Measurements from ENCODE around the gene HDAC4. TPM values are rescaled to one million over a fixed set of nuclear protein-coding genes. Genes with fewer than 3 reads are reported as not detected.

HDAC4 gene
- total and polyA plus RNA-seq, 5 donors = 7.8 to 29.1 (median 22.5) TPM

DNA sequence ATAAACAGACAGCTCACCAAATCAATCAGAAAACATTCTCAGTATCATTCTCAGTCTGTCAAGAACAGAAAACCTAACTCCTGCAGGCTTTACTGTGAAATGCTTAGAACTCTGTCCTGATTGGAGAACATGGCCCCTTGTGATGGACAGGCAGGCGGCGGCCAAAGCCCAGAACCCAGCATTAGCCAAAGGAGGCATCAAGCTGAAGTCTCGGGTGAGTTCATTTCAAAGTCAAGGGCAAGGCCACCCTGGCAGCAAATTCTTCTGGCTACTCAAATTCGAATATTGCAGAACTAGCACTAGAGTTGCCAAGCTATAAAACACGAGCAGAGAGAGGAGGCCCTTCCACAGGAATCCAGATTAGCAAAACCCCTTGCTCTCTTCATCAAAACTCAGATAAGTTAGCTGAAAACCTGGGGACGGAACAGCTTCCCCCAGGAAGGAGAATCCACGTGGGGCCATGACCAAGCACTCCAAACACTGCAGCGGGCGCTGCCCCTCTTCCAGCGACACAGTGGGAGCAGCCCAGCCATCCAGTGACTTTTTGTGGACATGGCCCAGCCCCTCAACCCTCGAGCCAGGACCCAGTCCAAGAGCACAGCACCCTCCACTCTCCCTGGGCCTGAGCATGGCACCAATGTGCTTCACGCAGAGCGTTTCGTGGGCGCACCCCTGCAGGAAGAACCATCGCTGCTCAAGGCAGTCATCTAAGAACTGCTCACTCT, 98.6 kb downstream of the HDAC4 start:
- Histone ChIP-seq H3K27ac (ENCODE audit: low read length) (no peak overlapping the region), H3K27me3 (ENCODE audit: control insufficient read depth, insufficient read depth) (no peaks in the 10 kb centered on the region), H3K9me3 (ENCODE audit: control insufficient read depth, low read length) (no peaks in the 10 kb centered on the region), H3K4me3 (ENCODE audit: low read length) (no peak overlapping the region), H3K4me1 (ENCODE audit: control insufficient read depth, insufficient read depth, low read length) (peaks cover 3% of the 10 kb centered on the region)
- no peak for ATAC-seq
- no peak for DNase-seq
- 78% methylated on average over 16 of the region's 16 CpGs for WGBS
- intact Hi-C loops (cut with DNase I) = no loop called here

DNA sequence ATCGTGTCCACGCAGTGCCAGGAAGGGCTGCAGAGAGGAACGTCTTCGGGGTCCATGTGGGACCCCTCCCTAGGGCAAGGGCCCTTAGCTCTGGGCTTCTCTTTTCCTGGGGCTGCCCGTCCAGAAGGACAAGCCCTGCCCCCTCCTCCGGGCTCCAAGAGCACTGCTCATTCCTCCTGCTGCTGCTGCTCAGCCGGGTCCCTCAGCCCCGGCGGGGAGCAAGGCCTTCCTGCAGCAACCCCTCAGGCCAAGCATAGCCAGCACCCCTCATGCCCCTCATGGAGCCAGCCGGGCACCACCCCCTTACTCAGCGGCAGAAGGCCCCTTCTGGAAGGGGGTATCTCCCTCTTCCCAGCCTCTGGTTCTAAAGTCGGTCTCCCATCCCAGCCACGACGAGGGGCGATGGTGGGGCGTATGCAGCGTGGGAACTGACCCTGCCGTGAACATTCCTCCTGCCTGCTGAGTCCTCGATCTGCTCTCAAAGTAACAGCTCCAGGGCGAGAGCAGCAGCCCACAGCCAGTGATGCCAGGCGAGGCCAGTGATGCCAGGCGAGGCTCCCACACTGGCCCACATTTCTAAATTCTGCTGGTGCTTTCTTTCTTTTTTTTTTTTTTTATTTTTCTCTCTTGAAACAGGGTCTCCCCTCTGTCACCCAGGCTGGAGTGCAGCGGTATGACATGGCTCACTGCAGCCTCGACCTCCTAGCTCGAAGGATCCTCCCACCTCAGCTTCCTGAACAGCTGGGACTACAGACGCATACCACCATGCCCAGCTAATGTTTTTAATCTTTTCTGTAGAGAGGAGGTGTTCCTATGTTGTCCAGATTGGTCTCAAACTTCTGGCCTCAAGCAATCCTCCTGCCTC, 99.7 kb downstream of the HDAC4 start:
- Histone ChIP-seq H3K27me3 (ENCODE audit: control insufficient read depth, insufficient read depth) (no peaks in the 10 kb centered on the region), H3K9me3 (ENCODE audit: control insufficient read depth, low read length) (no peaks in the 10 kb centered on the region), H3K4me3 (ENCODE audit: low read length) (no peak overlapping the region), H3K27ac (ENCODE audit: low read length) (no peak overlapping the region), H3K4me1 (ENCODE audit: control insufficient read depth, insufficient read depth, low read length) (peaks cover 7% of the 10 kb centered on the region)
- WGBS = 79% methylated on average over 26 of the region's 26 CpGs
- intact Hi-C loops (cut with DNase I) = no loop called here
- DNase-seq = peak in 2 of 3 donors; percentile 5 to 40
- ATAC-seq = no peak

DNA sequence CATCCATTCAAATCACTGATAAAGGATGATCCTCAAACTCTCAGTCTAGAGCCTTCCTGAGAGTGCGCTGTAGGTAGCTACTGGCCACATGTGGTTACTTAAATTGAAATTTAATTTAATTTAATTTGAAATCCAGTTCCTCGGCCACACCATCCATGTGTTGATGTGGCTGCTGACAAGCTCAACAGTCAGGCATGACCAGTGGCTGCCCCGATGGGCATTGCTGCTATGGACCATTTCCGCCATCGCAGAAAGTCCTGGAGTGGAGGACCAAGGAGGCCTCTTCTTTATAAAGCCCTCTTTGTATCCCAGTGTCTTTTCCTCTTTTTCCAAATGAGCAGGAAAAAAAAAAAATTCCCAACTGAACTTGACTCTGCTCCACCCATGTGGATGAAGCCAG, 100.6 kb downstream of the HDAC4 start:
- Histone ChIP-seq H3K27me3 (ENCODE audit: control insufficient read depth, insufficient read depth) (no peaks in the 10 kb centered on the region), H3K4me3 (ENCODE audit: low read length) (no peak overlapping the region), H3K27ac (ENCODE audit: low read length) (no peak overlapping the region), H3K4me1 (ENCODE audit: control insufficient read depth, insufficient read depth, low read length) (peaks cover 12% of the 10 kb centered on the region), H3K9me3 (ENCODE audit: control insufficient read depth, low read length) (no peaks in the 10 kb centered on the region)
- intact Hi-C loops (cut with DNase I) = no loop called here
- ATAC-seq = no peak
- 89% methylated on average over 5 of the region's 5 CpGs for WGBS
- DNase-seq = no peak

DNA sequence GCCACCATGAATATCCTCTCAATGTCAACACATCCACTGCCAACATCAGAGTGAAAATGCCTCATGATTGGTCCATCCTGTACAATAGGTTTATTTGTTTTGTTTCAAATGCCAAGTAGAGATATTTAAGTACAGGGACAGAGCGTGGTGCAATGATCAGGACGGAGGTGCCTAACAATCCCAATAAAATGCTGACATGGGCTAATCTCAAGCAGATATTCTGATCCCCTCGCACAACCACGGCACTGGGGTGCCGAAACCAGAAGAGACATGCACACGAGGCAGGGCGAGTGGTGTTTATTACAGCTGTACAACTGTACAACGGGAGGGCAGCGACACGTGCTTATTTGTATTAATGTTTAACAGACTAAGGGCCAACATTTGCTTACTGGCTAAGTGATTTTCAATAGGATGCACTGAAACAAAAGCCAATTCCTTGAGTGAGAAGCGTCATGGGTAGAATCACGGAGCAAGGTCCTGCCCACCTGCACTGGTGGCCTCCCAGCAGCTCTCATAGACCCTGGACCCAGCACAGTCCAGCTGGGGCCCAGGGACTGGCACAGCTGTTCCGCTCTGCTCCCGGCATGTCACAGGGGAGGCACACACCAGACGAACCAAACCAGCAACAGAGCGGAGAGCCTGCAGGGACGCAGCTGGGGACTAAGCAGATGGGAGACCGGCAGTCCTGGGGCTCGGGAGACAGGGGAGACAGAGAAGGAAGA, 101.4 kb downstream of the HDAC4 start:
- DNase-seq (peak in 1 of 3 donors; percentile 25), ATAC-seq (no peak)
- intact Hi-C loops (cut with DNase I) = loop anchor here in 1 of 4 donors (10.0 kb wide), 1 partner anchor 75 kb away; no protein-coding TSS in a partner anchor
- 95% methylated on average over 19 of the region's 19 CpGs for WGBS
- no peak overlapping the region for H3K4me3 ChIP-seq (ENCODE audit: low read length)
- H3K27ac ChIP-seq (ENCODE audit: low read length) = no peak overlapping the region
- peaks cover 16% of the 10 kb centered on the region for H3K4me1 ChIP-seq (ENCODE audit: control insufficient read depth, insufficient read depth, low read length)
- no peaks in the 10 kb centered on the region for H3K27me3 ChIP-seq (ENCODE audit: control insufficient read depth, insufficient read depth)
- no peaks in the 10 kb centered on the region for H3K9me3 ChIP-seq (ENCODE audit: control insufficient read depth, low read length)

DNA sequence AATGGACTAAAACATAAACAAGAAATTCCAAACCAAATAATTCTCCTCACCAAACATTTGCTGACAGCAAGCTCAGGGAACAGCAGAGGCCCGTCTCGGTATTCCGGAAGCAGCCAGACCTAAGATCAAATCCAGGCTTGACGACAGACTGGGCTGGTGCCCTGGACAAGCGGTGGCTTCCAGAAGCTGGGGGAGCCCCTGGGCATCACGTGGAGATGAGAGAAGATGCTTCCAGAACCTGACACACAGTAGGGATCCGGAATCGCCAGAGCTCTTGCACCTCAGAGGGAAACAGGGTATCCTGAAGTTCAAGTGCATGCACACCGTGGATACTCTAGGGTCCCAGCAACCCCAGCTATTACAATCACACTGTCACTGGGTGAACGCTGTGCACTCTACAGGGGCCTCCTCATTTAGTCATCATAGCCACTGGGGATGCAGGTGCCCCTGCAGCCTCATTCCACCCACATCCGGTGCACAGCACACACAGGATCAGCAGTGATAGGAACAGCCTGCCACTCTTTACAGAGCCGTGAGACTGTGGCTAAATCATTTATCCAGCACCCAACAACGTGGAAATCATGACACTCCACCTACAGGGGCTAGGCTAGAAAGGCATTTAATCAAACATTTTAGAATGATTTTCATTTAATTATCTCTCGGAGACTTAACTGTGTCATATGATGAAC, 102.6 kb downstream of the HDAC4 start:
- Histone ChIP-seq H3K27ac (ENCODE audit: low read length) (no peak overlapping the region), H3K9me3 (ENCODE audit: control insufficient read depth, low read length) (no peaks in the 10 kb centered on the region), H3K27me3 (ENCODE audit: control insufficient read depth, insufficient read depth) (no peaks in the 10 kb centered on the region), H3K4me1 (ENCODE audit: control insufficient read depth, insufficient read depth, low read length) (peaks cover 24% of the 10 kb centered on the region), H3K4me3 (ENCODE audit: low read length) (no peak overlapping the region)
- intact Hi-C loops (cut with DNase I) = loop anchor here in 1 of 4 donors (10.0 kb wide), 1 partner anchor 73 kb away; no protein-coding TSS in a partner anchor
- no peak for ATAC-seq
- WGBS = 81% methylated on average over 14 of the region's 14 CpGs
- DNase-seq = peak in 2 of 3 donors; percentile 13 to 42

DNA sequence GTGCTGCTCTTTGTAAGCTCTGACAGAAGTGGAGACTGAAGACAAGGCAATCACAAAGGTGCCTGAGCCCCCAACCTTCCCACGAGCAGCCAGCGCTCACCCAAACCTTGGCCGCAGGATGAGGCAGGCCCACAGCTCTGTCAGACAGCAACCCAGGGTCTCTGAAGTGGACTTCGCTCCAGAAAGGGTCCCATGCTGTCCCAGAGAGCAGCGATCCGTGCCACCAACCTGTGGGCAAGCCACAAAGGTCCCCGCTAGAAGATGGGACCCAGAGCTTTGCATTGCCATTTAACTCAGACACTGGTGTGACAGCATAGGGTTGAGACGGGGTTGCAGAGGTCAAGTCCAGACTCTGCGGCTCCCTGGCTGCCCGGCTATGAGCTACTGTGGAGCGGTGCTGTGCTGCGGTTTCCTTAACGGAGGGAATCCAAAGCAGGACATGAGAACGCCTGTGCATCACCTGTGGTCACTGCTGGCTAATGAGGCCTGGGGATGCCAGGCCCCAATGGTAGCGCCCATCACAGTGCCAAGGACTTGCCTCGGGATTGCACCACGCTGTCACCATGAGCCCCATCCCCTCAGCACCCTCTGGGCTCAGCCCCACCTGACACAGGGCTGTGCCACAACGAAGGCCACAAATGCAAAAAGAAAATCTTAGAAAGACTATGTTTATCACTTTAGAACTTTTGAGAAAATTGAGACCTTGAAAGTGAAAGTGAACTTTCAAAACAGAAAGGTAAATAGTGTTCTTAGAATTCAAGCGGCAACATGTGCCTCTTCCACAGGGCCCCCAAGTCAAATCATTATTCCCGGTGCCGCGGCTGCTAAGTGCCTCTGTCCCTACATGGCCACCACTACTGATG, 103.4 kb downstream of the HDAC4 start:
- no peak overlapping the region for H3K27ac ChIP-seq (ENCODE audit: low read length)
- H3K4me1 ChIP-seq (ENCODE audit: control insufficient read depth, insufficient read depth, low read length) = peaks cover 23% of the 10 kb centered on the region
- intact Hi-C loops (cut with DNase I) = loop anchor here in 1 of 4 donors (10.0 kb wide), 1 partner anchor 73 kb away; no protein-coding TSS in a partner anchor

DNA sequence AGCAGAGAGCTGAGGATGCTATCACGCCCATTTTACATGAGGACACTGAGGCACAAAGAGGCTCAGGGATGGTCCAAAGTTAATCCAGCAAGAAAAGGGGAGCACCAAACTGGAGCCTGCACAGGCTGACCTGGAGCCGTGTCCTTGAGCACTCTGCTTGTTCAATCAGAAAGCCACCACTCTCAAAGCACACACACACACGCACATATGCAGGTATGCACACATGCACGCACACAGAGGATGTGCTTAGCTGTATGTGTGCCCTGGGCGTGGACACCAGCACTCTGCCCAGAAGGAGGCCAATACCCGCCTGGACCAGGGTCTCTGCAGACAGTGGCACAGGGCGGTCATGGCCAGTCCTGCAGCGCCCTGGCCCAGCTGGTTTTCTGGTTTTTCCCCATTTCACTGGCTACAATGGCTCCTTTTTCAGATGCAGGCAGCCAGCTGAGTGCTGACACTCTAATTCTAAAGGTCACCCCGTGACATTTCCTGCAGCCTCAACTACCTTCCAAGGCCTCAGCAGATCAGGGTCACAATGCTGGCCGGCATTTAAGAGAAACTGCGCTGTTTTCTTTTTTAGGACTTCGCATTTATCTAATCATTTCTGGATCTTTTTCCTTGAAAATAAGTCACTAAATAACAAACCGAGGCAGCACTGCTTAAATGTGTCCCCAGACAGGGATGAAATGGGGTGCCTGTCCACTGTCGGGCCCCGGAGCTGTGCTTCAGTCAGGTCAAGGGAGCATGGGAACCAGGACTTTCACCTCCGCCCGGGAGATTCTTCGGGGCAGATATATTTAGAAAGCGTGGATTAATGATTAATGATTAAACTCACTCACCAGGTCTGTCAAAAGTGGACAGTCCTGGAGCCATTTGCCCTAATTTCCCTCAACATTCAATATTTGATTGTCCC, 104.5 kb downstream of the HDAC4 start:
- WGBS = 73% methylated on average over 19 of the region's 19 CpGs
- Histone ChIP-seq H3K4me3 (ENCODE audit: low read length) (no peak overlapping the region), H3K9me3 (ENCODE audit: control insufficient read depth, low read length) (no peaks in the 10 kb centered on the region), H3K27me3 (ENCODE audit: control insufficient read depth, insufficient read depth) (no peaks in the 10 kb centered on the region), H3K27ac (ENCODE audit: low read length) (no peak overlapping the region), H3K4me1 (ENCODE audit: control insufficient read depth, insufficient read depth, low read length) (peaks cover 23% of the 10 kb centered on the region)
- DNase-seq (peak in 1 of 3 donors; percentile 49), ATAC-seq (peak in 1 of 2 donors; percentile 19)
- intact Hi-C loops (cut with DNase I) = loop anchor here in 1 of 4 donors (10.0 kb wide), 1 partner anchor 71 kb away; no protein-coding TSS in a partner anchor

More for the DNA sequence above, 103.4 kb downstream of the HDAC4 start:
- WGBS = 95% methylated on average over 22 of the region's 22 CpGs
- Histone ChIP-seq H3K4me3 (ENCODE audit: low read length) (no peak overlapping the region), H3K27me3 (ENCODE audit: control insufficient read depth, insufficient read depth) (no peaks in the 10 kb centered on the region), H3K9me3 (ENCODE audit: control insufficient read depth, low read length) (no peaks in the 10 kb centered on the region)
- DNase-seq (peak in 1 of 3 donors; percentile 34), ATAC-seq (no peak)

DNA sequence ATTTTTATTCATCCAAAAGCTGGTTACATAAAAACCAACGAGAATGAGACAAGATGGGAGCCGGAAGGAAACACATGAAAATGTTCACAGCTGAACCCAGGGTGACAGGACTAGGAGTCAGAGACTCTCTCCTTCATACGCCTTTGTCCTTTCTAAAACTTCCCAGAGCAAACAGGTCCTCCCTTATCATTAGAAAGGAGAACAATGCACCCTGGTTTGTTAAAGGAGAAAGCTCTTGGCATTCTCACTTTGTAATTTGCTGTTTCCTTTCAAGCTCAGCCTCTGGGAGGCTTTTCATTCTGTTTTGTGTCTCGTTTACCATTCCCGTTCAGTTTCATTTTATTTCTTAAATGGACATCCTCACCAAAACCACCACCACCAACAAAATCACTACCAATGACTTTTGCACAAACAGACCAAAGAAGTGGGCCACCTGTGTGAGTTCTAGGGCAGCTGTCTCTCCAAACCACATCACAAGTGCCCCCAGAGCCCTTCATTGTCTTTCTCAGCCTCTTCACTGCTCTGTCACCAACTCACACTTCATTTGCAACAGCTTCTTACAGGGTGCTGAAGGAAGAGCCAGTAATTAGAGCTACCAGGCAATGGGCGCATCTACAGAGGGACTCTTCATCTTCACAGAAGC, 105.3 kb downstream of the HDAC4 start:
- 58% methylated on average over 6 of the region's 6 CpGs for WGBS
- H3K4me3 ChIP-seq (ENCODE audit: low read length) = no peak overlapping the region
- H3K9me3 ChIP-seq (ENCODE audit: control insufficient read depth, low read length) = no peaks in the 10 kb centered on the region
- H3K27me3 ChIP-seq (ENCODE audit: control insufficient read depth, insufficient read depth) = no peaks in the 10 kb centered on the region
- ATAC-seq = peak in 1 of 2 donors; percentile 52
- intact Hi-C loops (cut with DNase I) = loop anchor here in 1 of 4 donors (10.0 kb wide), 1 partner anchor 71 kb away; no protein-coding TSS in a partner anchor
- DNase-seq = peak in 1 of 3 donors; percentile 1
- H3K4me1 ChIP-seq (ENCODE audit: control insufficient read depth, insufficient read depth, low read length) = peaks cover 24% of the 10 kb centered on the region
- no peak overlapping the region for H3K27ac ChIP-seq (ENCODE audit: low read length)

All from right cardiac atrium (tissue), 5 donors.